GM12892 (cell line): ENCODE results near the gene TMEM18.

Source experiments
- POLR2A ChIP-seq: IDR thresholded peaks from 2 replicates; pipeline ENCODE4 v1.6.1; 2011; ENCODE audit warnings: low read depth, low read length, control low read depth
- POLR2AphosphoS5 ChIP-seq: IDR thresholded peaks from 2 replicates; pipeline ENCODE4 v1.6.1; 2011; ENCODE audit warnings: low read depth, low read length, control low read depth
- TAF1 ChIP-seq: IDR thresholded peaks from 2 replicates; pipeline ENCODE4 v1.6.1; 2011; ENCODE audit warnings: low read depth, mild to moderate bottlenecking, control low read depth, low read length, borderline replicate concordance

GRCh38 chr2:675460-675859 is 1.7 kb downstream of the TMEM18 start:
- TF ChIP-seq POLR2AphosphoS5 (no peak), POLR2A (no peak), TAF1 (no peak)
